Stimulated activated naive CD8-positive, alpha-beta T cell treated with anti-CD3 and anti-CD28 coated beads, Interleukin-15, Interleukin-2, amounts not matched to agents 100 U/mL and 50 U/mL, for 24 hours (primary cell): ENCODE data around the gene AUTS2.

Source experiments
- ATAC-seq: fragments of 150-1000 bp; cut with Tn5 transposase; one replicate; pipeline ENCODE4 v1.10.0; 2021
- DNase-seq: peaks from one replicate; pipeline ENCODE4 v3.0.0; 2021

The AUTS2 gene

DNA sequence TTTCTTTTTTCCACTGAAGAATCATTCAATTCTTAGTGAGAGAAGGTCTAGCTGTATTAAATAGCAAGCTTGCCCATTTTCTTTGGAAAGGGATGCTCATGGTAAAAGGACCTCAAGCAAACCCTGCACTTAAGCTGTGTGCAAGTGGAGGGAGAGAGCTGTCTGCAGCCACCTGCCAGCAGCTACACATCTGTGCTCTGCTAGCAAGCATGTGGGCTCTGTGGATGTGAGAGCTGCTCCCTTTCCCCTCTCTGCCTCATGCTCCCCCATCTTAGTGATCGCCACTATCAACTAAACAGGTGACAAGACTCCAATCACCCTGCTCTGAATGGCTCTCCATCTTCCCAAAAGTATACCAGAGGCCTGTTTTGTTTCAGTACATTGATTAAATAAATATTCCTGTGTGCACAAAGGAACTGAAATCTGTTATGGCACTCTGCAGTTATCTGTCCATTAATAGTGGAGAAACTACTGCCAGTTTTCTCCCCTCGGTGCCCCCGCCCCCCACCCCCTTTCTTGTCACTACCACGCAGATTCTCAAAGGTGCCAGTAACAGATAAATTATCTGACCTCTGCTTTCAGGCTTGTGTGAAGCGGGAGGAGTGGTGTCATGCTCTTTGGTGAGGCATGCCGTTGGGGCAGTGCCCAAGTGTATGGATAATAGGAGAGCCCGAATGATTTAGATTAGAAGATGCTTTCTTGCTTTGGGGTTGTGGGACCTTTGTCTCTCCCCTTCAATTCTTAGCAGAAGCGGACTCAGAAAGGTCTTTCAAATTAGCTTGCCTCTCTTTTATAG lies 26.4 kb downstream of the AUTS2 start:
- DNase-seq (no peak), ATAC-seq (no peak)

DNA sequence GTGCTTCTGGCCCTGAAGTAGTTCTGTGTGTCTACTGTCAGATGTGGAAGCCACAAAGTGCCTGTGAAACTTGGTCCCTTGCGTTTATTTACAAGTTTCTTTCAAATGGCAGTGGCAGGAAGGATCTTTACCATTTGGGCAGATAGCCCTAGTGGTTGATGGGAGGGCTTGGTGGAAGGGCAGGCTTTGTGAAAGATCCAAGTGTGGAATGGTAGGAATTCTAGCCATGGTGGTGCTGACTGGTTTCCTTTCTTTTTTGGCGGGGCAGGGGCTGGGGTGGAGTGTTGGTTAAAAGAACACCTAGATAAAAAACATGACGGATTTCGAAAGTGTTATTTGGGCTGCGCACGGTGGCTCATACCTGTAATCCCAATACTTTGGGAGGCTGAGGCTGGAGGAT lies 27.0 kb downstream of the AUTS2 start:
- ATAC-seq = no peak

DNA sequence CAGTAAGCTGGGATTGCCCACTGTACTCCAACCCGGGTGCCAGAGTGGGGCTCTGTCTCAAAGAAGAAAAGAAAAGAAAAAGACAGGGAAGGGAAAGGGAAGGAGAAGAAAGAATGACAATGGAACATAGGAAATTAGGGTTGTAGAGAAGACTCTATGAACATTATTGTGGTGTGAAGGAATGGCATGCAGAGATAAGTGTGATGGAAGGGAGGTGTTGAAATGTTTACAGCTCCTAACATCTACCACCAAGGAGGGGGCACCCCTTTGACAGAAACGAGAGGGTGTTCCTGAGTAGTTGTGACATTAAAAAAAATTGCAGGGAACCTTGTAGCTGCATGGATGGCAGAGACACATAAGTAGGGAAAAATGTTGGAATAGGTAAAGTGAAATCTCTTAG lies 27.5 kb downstream of the AUTS2 start:
- no peak for ATAC-seq

More for the DNA sequence above, 27.0 kb downstream of the AUTS2 start:
- no peak for DNase-seq

DNA sequence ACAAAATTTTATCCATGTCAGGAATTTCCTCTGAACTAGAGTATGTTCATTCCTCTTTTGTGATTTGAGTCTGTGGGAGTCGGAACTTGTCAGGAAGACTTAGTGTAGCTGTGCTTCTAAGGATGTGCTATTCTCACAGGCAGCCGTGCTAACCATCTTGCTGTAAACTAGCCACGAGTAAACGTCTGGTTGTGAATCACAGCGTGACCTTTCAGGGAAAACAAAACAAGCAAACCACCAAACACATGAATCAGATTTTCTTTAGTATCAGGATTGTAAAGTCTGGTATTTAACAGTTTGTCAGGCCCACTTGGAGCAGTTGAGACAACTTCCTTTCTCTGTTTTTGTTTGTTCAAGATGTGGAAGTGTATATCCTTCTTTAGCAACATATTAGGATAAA lies 32.0 kb downstream of the AUTS2 start:
- ATAC-seq (no peak), DNase-seq (no peak)

More for the DNA sequence above, 27.5 kb downstream of the AUTS2 start:
- no peak for DNase-seq

DNA sequence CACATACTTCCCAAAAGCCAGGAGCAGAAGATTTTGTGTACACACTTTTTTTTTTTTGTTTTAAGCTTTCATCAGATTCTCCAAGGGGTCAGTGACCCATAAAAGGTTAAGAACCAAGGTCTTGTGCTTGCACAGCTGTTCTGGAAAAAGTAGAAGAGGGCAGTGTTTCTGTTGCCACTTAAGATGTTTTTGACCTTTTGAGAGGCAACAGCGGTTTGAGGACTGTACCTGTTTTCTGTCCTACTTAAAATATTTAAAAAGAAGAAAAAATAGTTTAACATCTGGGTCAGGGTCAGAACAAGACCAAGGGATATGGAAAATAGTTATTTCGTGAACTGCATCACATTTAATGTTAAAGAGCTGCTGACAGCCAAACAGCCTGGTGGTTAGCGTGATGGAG lies 32.9 kb downstream of the AUTS2 start:
- ATAC-seq (no peak), DNase-seq (no peak)

DNA sequence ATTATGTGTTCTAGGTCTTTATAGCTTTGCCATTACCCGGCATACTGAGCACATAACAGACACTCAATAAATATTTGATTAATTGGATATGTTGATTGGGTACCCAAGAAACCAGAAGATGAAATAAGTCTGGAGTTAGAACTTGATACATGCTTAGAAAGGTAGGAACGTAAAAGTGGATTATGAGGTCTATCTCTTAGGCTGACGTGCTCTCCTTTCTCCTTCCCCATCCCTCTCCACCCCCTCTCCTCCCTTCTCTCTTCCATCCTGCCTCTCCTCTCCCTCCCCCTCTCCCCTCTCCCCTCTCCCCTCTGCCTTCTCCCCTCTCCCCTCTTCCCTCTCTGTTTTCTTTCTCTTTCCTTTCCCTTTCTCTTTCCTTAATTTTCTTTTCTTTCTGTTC lies 34.0 kb downstream of the AUTS2 start:
- no peak for ATAC-seq

DNA sequence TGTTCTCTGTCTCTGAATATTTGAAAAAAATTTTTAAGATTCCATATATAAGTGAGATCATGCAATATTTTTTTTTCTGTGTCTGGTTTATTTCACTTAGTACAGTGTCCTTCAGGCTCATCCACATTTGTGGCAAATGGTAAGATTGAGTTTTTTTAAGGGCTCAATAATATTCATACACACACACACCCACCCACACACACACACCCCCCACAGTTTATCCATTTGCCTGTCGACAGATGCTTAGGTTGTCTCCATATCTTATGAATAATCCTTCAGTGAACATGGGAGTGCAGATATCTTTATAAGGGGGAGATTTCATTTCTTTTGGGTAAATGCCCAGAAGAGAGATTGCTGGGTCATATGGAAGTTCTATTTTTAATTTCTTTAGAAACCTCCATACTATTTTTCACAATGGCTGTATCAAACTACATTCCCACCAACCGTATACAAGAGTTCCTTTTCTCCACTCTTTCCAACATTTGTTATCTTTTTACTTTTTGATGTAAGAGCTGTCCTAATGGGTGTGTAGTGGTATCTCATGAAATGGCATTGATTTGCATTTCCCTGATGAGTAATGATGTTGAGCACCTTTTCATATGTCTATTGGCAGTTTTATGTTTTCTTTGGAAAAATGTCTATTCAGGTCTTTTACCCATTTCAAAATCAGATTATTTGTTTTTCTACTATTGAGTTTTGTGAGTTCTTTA lies 35.0 kb downstream of the AUTS2 start:
- DNase-seq (no peak), ATAC-seq (no peak)

More for the DNA sequence above, 34.0 kb downstream of the AUTS2 start:
- DNase-seq = no peak

DNA sequence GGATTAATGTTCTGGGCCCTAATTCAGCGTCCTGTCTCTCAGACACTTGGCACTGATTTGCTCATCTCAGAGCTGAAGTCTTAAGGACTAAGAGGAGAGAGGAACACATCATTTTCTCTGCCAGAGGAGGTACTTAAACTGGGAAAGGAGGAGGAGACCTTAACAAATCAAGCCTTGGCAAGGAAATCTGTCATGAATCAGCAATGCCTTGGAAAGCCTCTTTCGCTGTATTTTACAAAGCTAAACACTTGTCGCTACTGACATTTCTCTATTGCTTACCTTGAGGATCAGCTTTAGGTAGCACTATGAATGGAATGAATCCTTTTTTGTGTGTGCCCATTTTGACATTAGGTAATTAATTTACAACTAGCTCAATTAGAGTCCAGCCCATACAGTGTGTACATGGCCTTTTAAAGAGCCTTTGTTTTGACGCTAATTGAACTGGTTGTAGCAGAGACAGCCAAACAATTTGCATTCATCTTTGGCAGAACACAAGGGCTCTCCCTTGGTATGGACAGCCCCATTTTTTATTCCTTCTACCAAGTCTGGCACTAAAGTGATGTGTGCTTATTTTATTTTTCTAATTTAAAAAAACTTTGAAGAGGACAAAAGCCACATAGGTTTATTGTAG lies 37.4 kb downstream of the AUTS2 start:
- DNase-seq (no peak), ATAC-seq (no peak)

DNA sequence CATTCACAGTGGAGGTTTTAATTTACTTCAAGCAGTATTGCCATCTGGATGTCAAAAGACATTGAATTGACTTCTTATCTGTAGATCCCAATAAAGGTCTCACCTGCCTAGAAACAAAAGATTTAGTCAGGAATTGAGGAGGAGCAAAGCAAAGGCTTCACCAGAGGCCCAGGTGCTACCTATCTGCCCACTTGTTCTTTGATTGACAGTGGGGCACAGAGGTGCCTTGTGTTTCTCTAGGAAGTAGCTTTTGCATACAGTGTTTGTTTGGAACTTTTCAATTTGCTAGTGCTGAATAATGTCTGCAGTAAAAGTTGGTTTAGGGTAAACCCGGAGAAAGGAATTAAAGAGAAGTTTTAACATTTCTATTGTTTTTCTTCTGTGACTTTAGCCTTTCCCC lies 40.4 kb downstream of the AUTS2 start:
- DNase-seq (no peak), ATAC-seq (no peak)

DNA sequence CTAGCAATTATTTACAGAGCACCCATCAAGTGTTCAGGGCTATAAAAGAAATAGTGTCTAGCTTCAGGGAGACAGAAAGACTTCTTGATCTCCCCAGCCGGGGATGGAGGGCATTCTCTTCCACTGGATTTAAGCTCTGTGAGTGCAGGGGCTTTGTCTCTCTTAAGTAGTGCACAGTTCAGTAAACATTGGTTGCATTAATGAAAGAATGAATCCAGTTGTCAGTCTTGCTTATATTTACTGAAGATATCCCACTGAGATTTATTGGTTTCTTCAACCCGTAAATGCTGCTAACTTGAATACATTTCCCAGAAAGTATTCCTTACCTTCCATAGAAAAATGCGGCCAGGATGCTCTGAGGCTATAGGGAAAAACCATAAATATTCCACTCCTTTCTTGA lies 41.9 kb downstream of the AUTS2 start:
- ATAC-seq (no peak), DNase-seq (no peak)

DNA sequence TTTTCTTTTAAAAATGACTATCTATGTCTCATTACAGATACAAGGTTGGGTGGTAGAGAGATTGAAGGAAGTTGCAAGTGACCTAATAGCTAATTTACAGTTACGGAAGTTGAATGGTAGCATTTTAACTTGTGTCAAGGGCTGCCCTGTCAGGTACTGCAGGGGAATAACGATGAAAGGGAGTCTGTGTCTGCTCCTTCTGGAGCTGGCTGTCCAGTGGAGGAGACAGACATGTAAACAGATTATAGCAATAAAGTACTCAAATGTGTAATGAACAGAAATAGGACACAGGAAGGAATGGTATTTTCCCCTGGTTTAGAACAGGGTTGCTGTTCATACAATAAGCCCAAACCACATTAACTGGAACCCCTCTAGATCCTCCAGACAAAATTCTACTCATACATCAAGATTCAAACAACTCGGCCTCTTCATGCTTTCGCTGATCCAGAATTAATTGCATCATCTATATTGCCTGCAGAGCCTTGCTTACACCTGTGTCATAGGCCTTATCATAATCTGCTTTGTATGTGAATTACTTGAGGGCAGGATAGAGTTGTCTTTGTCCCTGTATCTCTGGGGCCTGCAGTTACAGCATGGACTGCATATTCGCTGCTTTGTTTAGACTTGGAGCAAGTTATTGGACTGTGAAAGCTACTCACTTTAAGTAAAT lies 42.8 kb downstream of the AUTS2 start:
- no peak for ATAC-seq
- no peak for DNase-seq

DNA sequence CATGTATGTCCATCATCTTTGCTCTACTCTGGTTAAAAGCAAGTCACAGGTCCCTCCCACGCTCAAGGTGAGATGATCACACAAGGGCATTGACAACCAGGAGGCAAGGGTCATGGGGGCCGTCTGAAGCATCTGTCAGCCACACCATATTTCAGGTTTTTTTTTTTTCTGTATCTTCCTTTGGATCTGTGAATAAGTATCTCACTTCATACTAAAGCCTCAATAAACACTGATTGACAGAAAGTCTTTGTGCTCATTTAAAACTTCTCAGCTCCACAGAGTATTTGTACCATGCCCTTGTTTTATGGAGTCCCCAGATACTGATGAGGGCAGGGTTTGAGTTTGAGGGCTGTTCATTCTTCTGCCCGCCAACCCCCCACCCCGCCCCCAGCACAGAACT lies 45.0 kb downstream of the AUTS2 start:
- no peak for DNase-seq
- ATAC-seq = no peak

DNA sequence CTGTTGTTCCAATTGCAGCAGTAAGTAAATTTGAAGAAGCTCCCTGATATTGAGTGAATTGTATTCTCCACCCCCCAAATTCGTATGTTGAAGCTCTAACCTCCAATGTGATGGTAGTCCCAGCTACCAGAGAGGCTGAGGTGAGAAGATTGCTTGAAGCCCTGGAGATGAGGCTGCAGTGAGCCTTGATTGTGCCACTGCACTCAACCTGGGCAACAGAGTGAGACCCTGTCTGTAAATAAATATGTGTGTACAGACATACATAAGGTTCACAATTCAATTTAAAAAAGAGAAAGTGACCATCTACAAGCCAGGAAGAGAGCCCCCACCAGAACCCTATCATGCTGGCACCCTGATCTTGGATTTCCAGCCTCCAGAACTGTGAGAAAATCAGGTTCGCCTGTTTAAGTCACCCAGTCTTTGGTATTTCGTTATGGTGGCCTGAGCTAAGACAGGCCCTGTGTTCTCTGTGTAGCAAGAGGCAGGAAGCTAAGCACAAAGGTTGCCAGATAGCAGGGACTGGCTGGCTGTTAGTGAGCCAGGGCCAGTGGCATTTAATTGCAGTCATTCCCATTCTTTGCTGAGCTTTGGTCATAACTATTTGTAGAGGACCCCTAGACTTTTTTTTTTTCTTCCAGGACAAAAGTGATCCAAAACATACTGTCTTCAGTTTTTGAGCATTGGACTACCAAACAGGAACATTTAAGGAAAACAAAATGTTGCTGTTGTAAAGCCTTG lies 45.6 kb downstream of the AUTS2 start:
- ATAC-seq = no peak

DNA sequence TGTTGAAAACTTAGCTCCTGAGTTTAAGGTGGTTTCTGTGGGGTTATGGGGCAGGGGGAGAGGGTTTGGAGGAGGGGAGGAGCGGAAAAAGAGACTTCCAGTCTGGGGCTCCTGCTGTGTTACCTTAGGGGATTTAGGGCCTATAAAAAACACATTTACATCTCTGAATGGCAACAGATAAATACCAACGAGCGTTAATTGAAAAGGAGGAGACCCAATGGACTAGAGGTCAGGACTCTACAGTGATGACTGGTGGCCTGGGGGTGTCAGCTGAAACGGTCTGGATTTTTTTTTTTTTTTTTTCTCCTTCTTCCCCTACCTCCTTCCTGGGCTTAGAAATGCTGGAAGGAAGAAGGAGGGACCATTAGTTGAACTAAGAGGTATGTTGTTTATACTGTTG lies 47.4 kb downstream of the AUTS2 start:
- no peak for ATAC-seq
- no peak for DNase-seq

More for the DNA sequence above, 45.6 kb downstream of the AUTS2 start:
- DNase-seq = no peak

DNA sequence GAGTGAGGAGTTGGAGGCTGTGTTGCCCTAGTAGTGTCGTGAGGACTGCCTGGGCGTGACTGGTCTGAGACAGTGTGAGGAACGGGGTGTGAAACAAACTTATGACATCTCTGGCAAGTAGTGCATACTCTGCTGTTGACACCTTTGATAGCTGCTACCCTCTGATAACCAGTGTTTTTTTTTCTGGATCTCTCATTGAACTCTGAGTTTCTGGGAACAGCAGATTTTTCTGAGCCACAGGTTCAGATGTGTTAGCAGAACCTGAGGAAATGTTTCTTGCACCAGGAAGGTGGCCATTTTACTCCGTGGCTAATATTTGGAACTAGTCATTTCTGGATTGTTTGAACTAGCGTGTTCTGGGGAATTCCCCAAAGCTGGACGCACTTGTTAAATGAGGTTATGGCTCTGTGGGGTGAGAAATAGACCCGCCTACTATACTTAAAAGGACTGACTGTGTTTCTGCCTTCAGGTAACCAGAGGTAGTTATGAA lies 52.9 kb downstream of the AUTS2 start:
- peak; percentile 49 for ATAC-seq
- no peak for DNase-seq

DNA sequence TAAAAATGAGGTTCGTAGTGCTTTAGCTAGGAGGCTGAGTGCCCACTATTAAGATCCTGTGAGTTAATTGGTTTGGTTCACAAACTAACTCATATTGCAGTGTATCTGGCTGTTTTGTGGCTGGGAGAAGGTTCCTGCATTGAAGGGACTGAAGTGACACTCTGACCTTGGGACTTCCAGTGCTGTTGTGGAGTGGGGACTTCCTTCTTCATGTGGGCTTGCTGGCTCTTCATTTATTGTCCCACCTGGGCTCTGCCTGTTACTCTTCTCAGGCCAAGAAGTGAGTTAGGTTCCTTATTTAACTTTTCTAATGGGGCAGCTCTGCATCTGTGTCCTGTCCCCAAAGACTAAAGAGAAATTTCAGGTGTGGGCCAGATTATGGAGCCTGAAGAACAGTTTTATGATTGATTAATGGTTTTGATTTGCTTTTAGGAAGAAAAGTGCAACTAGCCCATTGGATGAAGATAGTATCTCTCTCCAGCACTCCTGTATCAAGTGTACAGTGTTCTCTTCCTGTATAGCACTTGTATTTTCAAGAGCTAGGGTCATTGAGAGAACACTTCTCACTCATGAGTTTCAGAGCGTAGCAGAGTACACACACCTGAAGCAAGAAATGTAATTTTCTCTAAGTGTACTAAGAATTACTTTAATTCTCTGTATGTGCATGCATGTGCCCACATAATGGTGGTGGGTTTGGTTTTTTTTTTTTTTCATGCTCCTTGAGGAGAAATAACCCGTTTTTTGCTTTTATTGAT lies 54.8 kb downstream of the AUTS2 start:
- no peak for ATAC-seq
- DNase-seq = no peak

DNA sequence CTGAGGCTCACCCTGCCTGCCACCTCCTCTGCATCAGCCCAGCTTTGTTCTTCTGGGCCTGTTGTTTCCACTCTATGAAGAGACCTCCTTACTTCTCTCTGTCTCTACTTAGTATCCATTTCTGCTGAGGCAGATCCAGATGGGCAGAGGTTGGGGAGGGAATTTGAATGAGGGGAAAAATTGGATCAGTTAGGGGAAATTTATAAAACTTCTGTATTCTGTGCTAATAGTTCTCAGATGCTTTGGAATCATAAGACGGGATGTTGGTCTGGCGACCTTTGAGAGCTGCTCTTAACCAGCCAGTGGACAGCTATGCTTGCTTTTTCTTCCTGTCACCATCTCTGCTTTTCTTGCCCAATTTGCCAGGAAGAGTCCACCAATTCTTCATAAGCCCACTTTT lies 55.5 kb downstream of the AUTS2 start:
- ATAC-seq (no peak), DNase-seq (no peak)

DNA sequence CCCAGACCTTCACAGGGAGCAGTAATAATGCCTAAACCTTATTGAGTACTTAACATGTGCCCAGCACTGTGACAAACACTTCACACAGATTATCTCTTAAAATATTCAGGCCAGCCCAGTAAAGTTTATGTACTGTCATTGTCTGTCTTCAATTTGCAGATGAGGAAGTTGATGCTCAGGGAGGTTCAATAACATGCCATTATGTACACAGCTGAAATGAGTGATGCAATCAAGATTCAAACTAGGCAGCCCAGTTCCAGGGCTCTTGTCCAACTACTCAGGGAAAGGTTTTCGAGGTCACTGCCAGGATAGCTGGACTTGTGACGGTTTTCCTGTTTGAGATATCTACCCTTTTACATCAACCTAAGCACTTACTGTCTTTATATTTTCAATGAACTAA lies 56.1 kb downstream of the AUTS2 start:
- ATAC-seq (no peak), DNase-seq (no peak)

DNA sequence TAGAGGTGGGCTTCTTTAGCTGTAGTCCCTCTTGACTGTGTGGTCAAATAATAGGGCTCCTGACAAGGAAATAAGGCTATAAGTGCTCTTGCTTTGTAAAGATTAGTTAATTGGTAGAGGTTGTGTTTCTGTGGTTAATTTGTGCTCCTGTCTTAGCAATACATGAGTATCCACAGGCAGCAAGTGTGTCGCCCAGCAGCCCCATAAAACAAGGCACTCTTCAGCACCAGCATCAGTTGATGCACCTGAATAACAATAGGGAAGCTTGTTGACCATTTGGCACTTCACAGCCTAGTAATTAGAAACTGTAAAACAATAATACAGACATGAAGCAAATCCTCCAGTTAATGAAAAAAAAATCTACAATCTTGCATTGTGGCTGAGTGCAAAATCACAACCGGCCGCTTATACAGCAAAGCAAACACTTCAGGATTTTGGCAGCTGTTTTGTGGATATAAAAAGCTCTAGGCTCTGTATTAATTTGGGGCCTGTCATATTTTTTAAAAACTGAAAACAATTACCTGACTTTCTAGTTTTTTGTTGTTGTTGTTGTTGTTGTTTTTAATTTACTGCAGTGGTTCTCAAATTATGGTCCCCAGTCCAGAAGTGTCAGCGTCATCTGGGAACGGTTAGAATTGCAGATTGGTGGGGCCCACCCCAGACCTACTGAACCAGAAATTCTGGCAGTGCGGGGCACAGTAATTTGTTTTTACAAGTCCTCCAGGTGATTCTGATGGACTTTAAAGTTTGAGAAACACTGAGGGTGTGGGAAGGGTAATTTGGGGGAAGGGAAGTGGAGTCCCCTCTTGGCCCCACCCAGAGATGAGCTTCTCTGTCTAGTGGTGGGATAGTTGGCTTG lies 56.8 kb downstream of the AUTS2 start:
- DNase-seq = no peak
- no peak for ATAC-seq

DNA sequence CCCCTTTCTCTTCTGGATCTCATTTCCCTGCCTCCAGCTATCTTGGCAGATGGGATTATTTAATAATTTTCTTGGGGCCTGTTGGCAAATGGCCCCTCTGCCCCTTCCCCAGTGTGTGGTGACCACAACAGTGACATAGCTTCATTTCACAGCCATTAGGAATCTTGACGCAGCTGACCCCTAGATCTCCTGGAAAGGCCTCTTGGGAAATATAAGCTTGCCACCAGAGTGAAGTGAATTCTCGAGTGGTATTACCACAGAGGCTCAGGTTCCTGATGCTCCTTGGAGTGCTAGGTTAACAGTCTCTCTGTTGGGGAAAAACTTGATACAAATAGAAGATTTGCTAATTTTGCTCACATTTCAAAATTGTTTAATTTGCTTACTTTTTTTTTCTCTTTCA lies 57.8 kb downstream of the AUTS2 start:
- DNase-seq (no peak), ATAC-seq (no peak)
